Skin epidermis (tissue), 12 donors: ENCODE results near the gene SETDB2.

Source experiments
- H3K27ac ChIP-seq, 21 experiments: fragments of 200-600 bp; sonication (generic) in 11 of 21; one replicate each; pipeline ENCODE4 v1.5.0; 2020; ENCODE audit warnings: mild to moderate bottlenecking in 3 of 21, inconsistent platforms in 2 of 21, moderate library complexity in 2 of 21
- H3K4me3 ChIP-seq, 7 experiments: fragments of 200-600 bp; sonication (generic) in 2 of 7; one replicate each; pipeline ENCODE4 v1.5.0; 2020; ENCODE audit warnings: inconsistent platforms in 2 of 7, mild to moderate bottlenecking in 2 of 7, moderate library complexity in 1 of 7

Gene SETDB2

GRCh38 chr13:49443704-49444523 is at the start of gene SETDB2, which contains the start of gene CAB39L:
SETDB2 (plus strand) TSS chr13:49444274; CDS start chr13:49451894, 7,620 bp downstream.
CAB39L (minus strand) TSS chr13:49444064; CDS start chr13:49382910, 61,154 bp downstream.
- peak within 1 kb of the TSS; percentile 75 to 98 (median 94) for H3K27ac ChIP-seq
- peak within 1 kb of the TSS; percentile 60 to 81 (median 76) for H3K4me3 ChIP-seq

- Histone ChIP-seq H3K27ac (peak overlapping the region in 5 of 21 experiments; percentile 43 to 74 (median 48)), H3K4me3 (no peak overlapping the region)
These were observed 48.6 kb upstream of the SETDB2 start for GRCh38 chr13:49395451-49395865.

- Histone ChIP-seq H3K4me3 (no peak overlapping the region), H3K27ac (peak overlapping the region in 6 of 21 experiments; percentile 12 to 74 (median 50))
These were observed 48.1 kb upstream of the SETDB2 start for GRCh38 chr13:49395878-49396380.

GRCh38 chr13:49399801-49400472 is 44.1 kb upstream of the SETDB2 start:
- peak overlapping the region in 1 of 7 experiments; percentile 20 for H3K4me3 ChIP-seq
- H3K27ac ChIP-seq, result peak overlapping the region in 5 of 21 experiments; percentile 21 to 81 (median 68)

- peak overlapping the region in 14 of 21 experiments; percentile 2 to 81 (median 44) for H3K27ac ChIP-seq
These were observed 43.1 kb upstream of the SETDB2 start for GRCh38 chr13:49400755-49401659.

GRCh38 chr13:49403996-49404702 is 39.9 kb upstream of the SETDB2 start:
- H3K4me3 ChIP-seq, result no peak overlapping the region
- no peak overlapping the region for H3K27ac ChIP-seq

More at GRCh38 chr13:49400755-49401659, 43.1 kb upstream of the SETDB2 start:
- H3K4me3 ChIP-seq, result peak overlapping the region in 2 of 7 experiments; percentile 6 to 20

GRCh38 chr13:49404703-49405020 is 39.4 kb upstream of the SETDB2 start:
- Histone ChIP-seq H3K4me3 (no peak overlapping the region), H3K27ac (no peak overlapping the region)

- Histone ChIP-seq H3K27ac (no peak overlapping the region), H3K4me3 (no peak overlapping the region)
These were observed 37.0 kb upstream of the SETDB2 start for GRCh38 chr13:49407068-49407467.

GRCh38 chr13:49407936-49408335 is 36.1 kb upstream of the SETDB2 start:
- no peak overlapping the region for H3K4me3 ChIP-seq
- no peak overlapping the region for H3K27ac ChIP-seq

- Histone ChIP-seq H3K4me3 (no peak overlapping the region), H3K27ac (no peak overlapping the region)
These were observed 35.1 kb upstream of the SETDB2 start for GRCh38 chr13:49409008-49409407.

GRCh38 chr13:49410006-49410405 is 34.1 kb upstream of the SETDB2 start:
- H3K4me3 ChIP-seq, result no peak overlapping the region
- peak overlapping the region in 1 of 21 experiments; percentile 49 for H3K27ac ChIP-seq

GRCh38 chr13:49410477-49410876 is 33.6 kb upstream of the SETDB2 start:
- H3K4me3 ChIP-seq, result no peak overlapping the region
- peak overlapping the region in 1 of 21 experiments; percentile 49 for H3K27ac ChIP-seq

- Histone ChIP-seq H3K4me3 (no peak overlapping the region), H3K27ac (no peak overlapping the region)
These were observed 32.7 kb upstream of the SETDB2 start for GRCh38 chr13:49411353-49411752.

GRCh38 chr13:49412749-49413148 is 31.3 kb upstream of the SETDB2 start:
- H3K4me3 ChIP-seq, result no peak overlapping the region
- no peak overlapping the region for H3K27ac ChIP-seq

GRCh38 chr13:49417161-49417560 is 26.9 kb upstream of the SETDB2 start:
- no peak overlapping the region for H3K27ac ChIP-seq
- H3K4me3 ChIP-seq, result no peak overlapping the region

- no peak overlapping the region for H3K4me3 ChIP-seq
- H3K27ac ChIP-seq, result peak overlapping the region in 1 of 21 experiments; percentile 14
These were observed 25.9 kb upstream of the SETDB2 start for GRCh38 chr13:49418206-49418605.

GRCh38 chr13:49419276-49419675 is 24.8 kb upstream of the SETDB2 start:
- Histone ChIP-seq H3K27ac (peak overlapping the region in 1 of 21 experiments; percentile 14), H3K4me3 (no peak overlapping the region)

- Histone ChIP-seq H3K4me3 (no peak overlapping the region), H3K27ac (no peak overlapping the region)
These were observed 22.7 kb upstream of the SETDB2 start for GRCh38 chr13:49421391-49421790.

GRCh38 chr13:49424011-49424560 is 20.0 kb upstream of the SETDB2 start:
- H3K27ac ChIP-seq, result no peak overlapping the region
- H3K4me3 ChIP-seq, result no peak overlapping the region
